GM06990 (cell line): ENCODE data around the gene BAHCC1.

Source experiments
- DNase-seq: peaks from one replicate; pipeline ENCODE4 v3.0.0-alpha.2; 2011; ENCODE audit not compliant: insufficient read length; ENCODE audit errors: extremely low read depth
- H3K27me3 ChIP-seq: replicated peaks from 2 replicates; pipeline ENCODE4 v1.6.0; 2011; ENCODE audit warnings: low read length; ENCODE audit not compliant: control insufficient read depth, insufficient read depth
- H3K36me3 ChIP-seq: 2 replicates; pipeline ENCODE4 v1.5.1; 2011; ENCODE audit warnings: low read length; ENCODE audit not compliant: control insufficient read depth, insufficient read depth
- H3K4me3 ChIP-seq: replicated peaks from 2 replicates; pipeline ENCODE4 v1.5.1; 2011; ENCODE audit warnings: low read depth, mild to moderate bottlenecking, control low read depth, low read length
- CTCF ChIP-seq: IDR thresholded peaks from 2 replicates; pipeline ENCODE4 v1.5.1; 2011; ENCODE audit warnings: low read length, control low read depth, mild to moderate bottlenecking, inconsistent platforms; ENCODE audit not compliant: insufficient read depth, poor library complexity, severe bottlenecking

The BAHCC1 gene

GRCh38 chr17:81491761-81492160 is 96.5 kb downstream of the BAHCC1 start:
- DNase-seq = no peak
- Histone ChIP-seq H3K36me3 (no peaks in the 10 kb centered on the region), H3K27me3 (no peaks in the 10 kb centered on the region; the same call in 1 of the 2 replicates), H3K4me3 (no peak overlapping the region)
- TF ChIP-seq CTCF = no peak

- TF ChIP-seq CTCF = no peak
- H3K27me3 ChIP-seq = no peaks in the 10 kb centered on the region; the same call in 1 of the 2 replicates
- H3K36me3 ChIP-seq = no peaks in the 10 kb centered on the region
- no peak overlapping the region for H3K4me3 ChIP-seq
- no peak for DNase-seq
These were observed 96.9 kb downstream of the BAHCC1 start for GRCh38 chr17:81492202-81492601.

- Histone ChIP-seq H3K36me3 (no peaks in the 10 kb centered on the region), H3K27me3 (no peaks in the 10 kb centered on the region; the same call in 1 of the 2 replicates), H3K4me3 (no peak overlapping the region)
- no peak for TF ChIP-seq CTCF
- DNase-seq = no peak
These were observed 97.4 kb downstream of the BAHCC1 start for GRCh38 chr17:81492706-81493105.

DNA sequence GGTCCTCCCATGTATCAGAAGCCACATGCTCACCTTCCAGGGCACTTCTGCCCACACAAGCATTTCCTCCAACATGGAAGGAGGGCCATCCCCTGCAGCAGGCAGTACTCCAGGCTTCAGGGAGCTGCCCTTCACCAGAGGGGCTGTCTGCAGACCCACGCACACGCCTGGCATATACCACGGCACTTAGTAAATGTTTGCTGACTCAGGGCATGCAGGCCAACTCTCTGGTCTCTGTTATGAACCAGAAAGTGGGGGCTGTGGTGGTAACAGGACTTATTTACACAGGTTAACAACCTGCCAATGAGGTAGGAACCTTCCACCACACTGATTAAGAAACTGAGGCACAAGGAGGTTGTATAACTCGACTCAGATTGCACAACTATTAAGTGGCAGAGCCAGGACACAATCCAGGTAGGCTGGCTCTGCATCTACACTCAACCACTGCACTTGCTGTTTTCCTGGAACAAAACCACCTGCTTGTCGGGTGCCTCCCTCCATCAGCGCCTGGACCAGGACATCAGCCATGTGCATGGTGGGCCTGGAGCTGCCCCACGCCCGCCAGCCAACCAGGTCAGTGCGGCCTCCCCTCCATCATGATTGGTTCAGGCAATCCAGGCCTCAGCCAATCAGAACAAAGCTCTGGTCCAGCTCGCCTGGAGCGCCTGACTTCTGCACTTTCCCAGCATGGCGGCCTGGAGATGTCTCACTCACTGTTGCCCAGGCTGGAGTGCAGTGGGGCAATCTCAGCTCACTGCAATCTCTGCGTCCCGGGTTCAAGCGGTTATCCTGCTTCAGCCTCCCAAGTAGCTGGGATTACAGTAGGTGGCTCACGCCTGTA is 98.2 kb downstream of the BAHCC1 start:
- TF ChIP-seq CTCF = no peak
- Histone ChIP-seq H3K4me3 (no peak overlapping the region), H3K36me3 (no peaks in the 10 kb centered on the region), H3K27me3 (no peaks in the 10 kb centered on the region; the same call in 1 of the 2 replicates)
- DNase-seq = no peak

- Histone ChIP-seq H3K4me3 (no peak overlapping the region), H3K36me3 (no peaks in the 10 kb centered on the region), H3K27me3 (peaks cover under 1% of the 10 kb centered on the region; the same call in 1 of the 2 replicates)
- TF ChIP-seq CTCF = no peak
- DNase-seq = no peak
These were observed 99.5 kb downstream of the BAHCC1 start for GRCh38 chr17:81494626-81495377.
